ENCODE data around the gene TMEM225. TPM values are rescaled to one million over a fixed set of nuclear protein-coding genes. Genes with fewer than 3 reads are reported as not detected.

The TMEM225 gene
- total and polyA plus RNA-seq, 9 donors = not detected

DNA sequence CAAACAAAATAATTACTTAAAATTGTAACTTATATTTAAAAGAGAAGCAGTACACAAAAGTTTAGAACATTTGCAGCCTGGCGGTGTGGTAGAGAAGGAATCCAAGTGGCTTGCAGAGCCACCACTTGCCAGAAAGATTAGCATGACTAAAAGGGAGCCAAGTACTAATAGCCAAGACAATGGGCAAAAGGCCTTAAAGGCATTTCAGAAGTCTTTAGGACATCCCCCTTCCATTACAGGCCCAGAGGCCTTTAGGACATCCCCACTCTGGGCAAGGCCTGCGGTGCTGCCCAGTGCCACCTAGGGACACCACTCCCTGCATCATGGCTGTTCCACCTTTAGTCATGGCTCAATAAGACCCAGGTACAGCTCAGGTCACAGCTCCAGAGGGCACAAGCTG is 32.4 kb downstream of the TMEM225 start:
- no peak for DNase-seq
- Histone ChIP-seq H3K27ac (no peak overlapping the region), H3K27me3 (no peaks in the 10 kb centered on the region), H3K9me3 (no peaks in the 10 kb centered on the region), H3K4me3 (no peak overlapping the region), H3K4me1 (ENCODE audit: insufficient read depth) (no peaks in the 10 kb centered on the region), H3K36me3 (no peaks in the 10 kb centered on the region)
- TF ChIP-seq POLR2A (IDR thresholded peaks at IDR 0.05) (no peak), CTCF (IDR thresholded peaks at IDR 0.05) (no peak), EP300 (IDR thresholded peaks at IDR 0.05) (no peak)
- intact Hi-C loops (cut with DNase I) = no loop called here
- WGBS, 3 donors = 94 to 98% (median 94%) methylated on average over 2 of the region's 2 CpGs

DNA sequence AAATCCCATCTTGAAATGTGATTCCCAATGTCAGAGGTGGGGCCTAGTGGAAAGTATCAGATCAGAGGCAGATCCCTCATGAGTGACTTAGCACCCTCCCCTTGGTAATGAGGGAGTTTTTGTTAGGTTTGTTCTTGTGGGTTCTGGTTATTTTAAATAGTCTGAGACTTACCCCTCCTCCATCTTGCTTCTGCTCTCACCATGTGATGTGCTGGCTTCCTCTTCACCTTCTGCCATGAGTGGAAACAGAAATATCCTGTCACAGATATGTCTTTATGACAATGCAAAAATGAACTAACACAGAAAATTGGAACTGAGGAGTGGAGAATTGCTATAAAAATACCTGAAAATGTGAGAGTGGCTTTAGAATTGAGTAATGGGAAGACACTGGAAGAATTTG is 33.1 kb downstream of the TMEM225 start:
- Histone ChIP-seq H3K4me3 (no peak overlapping the region), H3K4me1 (ENCODE audit: insufficient read depth) (no peaks in the 10 kb centered on the region), H3K9me3 (no peaks in the 10 kb centered on the region), H3K27me3 (no peaks in the 10 kb centered on the region), H3K27ac (no peak overlapping the region), H3K36me3 (no peaks in the 10 kb centered on the region)
- TF ChIP-seq POLR2A (IDR thresholded peaks at IDR 0.05) (no peak), EP300 (IDR thresholded peaks at IDR 0.05) (no peak), CTCF (IDR thresholded peaks at IDR 0.05) (no peak)
- intact Hi-C loops (cut with DNase I) = no loop called here
- no peak for DNase-seq

GRCh38 chr11:123851110-123851509 is 34.4 kb downstream of the TMEM225 start:
- no peak for TF ChIP-seq EP300 (IDR thresholded peaks at IDR 0.05)
- no peak for TF ChIP-seq POLR2A (IDR thresholded peaks at IDR 0.05)
- TF ChIP-seq CTCF (IDR thresholded peaks at IDR 0.05) = no peak
- Histone ChIP-seq H3K36me3 (no peaks in the 10 kb centered on the region), H3K9me3 (no peaks in the 10 kb centered on the region), H3K27ac (no peak overlapping the region), H3K4me3 (no peak overlapping the region), H3K4me1 (ENCODE audit: insufficient read depth) (no peaks in the 10 kb centered on the region), H3K27me3 (no peaks in the 10 kb centered on the region)
- no peak for DNase-seq
- intact Hi-C loops (cut with DNase I) = no loop called here
- 92 to 98% (median 96%) methylated on average over 4 of the region's 4 CpGs for WGBS, 3 donors

DNA sequence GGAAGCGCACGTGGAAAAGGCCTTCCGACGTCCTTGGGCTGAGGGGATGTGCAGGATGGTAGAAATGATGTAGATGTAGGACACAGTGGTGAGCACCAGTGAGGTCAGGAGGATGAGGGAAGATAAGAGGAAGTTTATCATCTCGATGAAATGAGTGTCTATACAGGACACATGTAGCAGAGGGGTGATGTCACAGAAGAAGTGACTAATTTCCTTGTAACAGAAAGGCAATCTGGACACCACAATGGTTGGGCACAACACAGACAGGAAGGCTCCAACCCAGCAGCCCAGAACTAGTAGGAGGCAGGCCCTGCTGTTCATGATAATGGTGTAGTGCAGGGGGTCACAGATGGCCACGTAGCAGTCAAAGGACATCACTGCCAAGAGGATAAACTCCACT is 44.3 kb downstream of the TMEM225 start:
- H3K9me3 ChIP-seq = no peaks in the 10 kb centered on the region
- TF ChIP-seq POLR2A (IDR thresholded peaks at IDR 0.05) = no peak
- no peak for TF ChIP-seq CTCF (IDR thresholded peaks at IDR 0.05)
- no peak for TF ChIP-seq EP300 (IDR thresholded peaks at IDR 0.05)
- no peaks in the 10 kb centered on the region for H3K27me3 ChIP-seq
- no peaks in the 10 kb centered on the region for H3K36me3 ChIP-seq
- H3K4me3 ChIP-seq = no peak overlapping the region
- no peak overlapping the region for H3K27ac ChIP-seq
- intact Hi-C loops (cut with DNase I) = no loop called here
- DNase-seq = no peak
- no peaks in the 10 kb centered on the region for H3K4me1 ChIP-seq (ENCODE audit: insufficient read depth)
- WGBS, 3 donors = 80 to 86% (median 84%) methylated on average over 6 of the region's 6 CpGs

DNA sequence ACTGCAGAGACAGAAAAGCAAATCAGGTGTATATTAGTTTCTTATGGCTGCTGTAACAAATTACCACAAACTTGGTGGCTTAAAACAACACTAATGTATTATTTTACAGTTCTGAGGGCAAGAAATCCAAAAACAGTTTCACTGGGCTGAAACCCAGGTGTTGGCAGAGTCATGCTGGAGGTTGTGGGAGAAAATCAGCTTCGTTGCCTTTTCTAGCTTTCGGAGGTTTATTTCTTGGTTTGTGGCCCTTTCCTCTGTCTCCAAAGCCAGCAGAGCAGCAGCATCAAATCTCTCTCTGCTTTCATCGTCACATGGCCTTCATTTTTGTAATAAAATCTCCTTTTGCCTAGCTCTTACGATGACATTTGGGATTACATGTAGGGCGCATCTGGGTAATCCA is 46.3 kb downstream of the TMEM225 start:
- Histone ChIP-seq H3K36me3 (no peaks in the 10 kb centered on the region), H3K4me3 (no peak overlapping the region), H3K9me3 (no peaks in the 10 kb centered on the region), H3K27ac (no peak overlapping the region), H3K27me3 (no peaks in the 10 kb centered on the region), H3K4me1 (ENCODE audit: insufficient read depth) (no peaks in the 10 kb centered on the region)
- intact Hi-C loops (cut with DNase I) = no loop called here
- TF ChIP-seq POLR2A (IDR thresholded peaks at IDR 0.05) = no peak
- 88 to 95% (median 89%) methylated on average over 5 of the region's 5 CpGs for WGBS, 3 donors
- no peak for DNase-seq
